GM18502 (cell line): ENCODE measurements around the gene PPP2R1B.

ENCODE experiments used
- ATAC-seq: cut with Tn5 transposase; IDR thresholded peaks from one replicate; pipeline ENCODE4 v1.9.1; 2021; ENCODE audit warnings: mild to moderate bottlenecking; ENCODE audit not compliant: unreplicated experiment, poor library complexity

Gene PPP2R1B

GRCh38 chr11:111699579-111700156 lies 66.5 kb downstream of the PPP2R1B start:
- no peak for ATAC-seq

- ATAC-seq = no peak
Measured at GRCh38 chr11:111698852-111699559, 67.2 kb downstream of the PPP2R1B start.

- ATAC-seq = peak; percentile 55
Measured at GRCh38 chr11:111697933-111698371, 68.2 kb downstream of the PPP2R1B start.

GRCh38 chr11:111696556-111696955 lies 69.6 kb downstream of the PPP2R1B start:
- ATAC-seq = no peak

GRCh38 chr11:111694851-111695250 lies 71.3 kb downstream of the PPP2R1B start:
- ATAC-seq = no peak

- no peak for ATAC-seq
Measured at GRCh38 chr11:111693224-111693937, 72.8 kb downstream of the PPP2R1B start.

GRCh38 chr11:111691741-111692140 lies 74.4 kb downstream of the PPP2R1B start:
- no peak for ATAC-seq

GRCh38 chr11:111691176-111691575 lies 75.0 kb downstream of the PPP2R1B start:
- ATAC-seq = no peak

GRCh38 chr11:111688013-111688412 lies 78.2 kb downstream of the PPP2R1B start:
- ATAC-seq = no peak

GRCh38 chr11:111684251-111684650 lies 81.9 kb downstream of the PPP2R1B start:
- ATAC-seq = no peak

- ATAC-seq = no peak
Measured at GRCh38 chr11:111683806-111684205, 82.4 kb downstream of the PPP2R1B start.

- no peak for ATAC-seq
Measured at GRCh38 chr11:111680486-111681175, 85.6 kb downstream of the PPP2R1B start.
